ENCODE data around the gene RAB11FIP4.

- TF ChIP-seq CTCF (IDR thresholded peaks at IDR 0.05) (no peak), EP300 (IDR thresholded peaks at IDR 0.05) (no peak)
Observed at GRCh38 chr17:31405890-31406371, 14.5 kb downstream of the RAB11FIP4 start.
